Coronary artery (tissue), 2 donors: ENCODE results near the gene TBCC.

ENCODE experiments used
- DNase-seq: peaks from one replicate; pipeline ENCODE4 v3.0.0-alpha.2; 2017; ENCODE audit warnings: low spot score
- H3K27ac ChIP-seq, 2 donors: fragments of 200-600 bp; sonication (generic); one replicate each; pipeline ENCODE4 v1.5.1; 2016 to 2019
- H3K4me3 ChIP-seq: fragments of 200-600 bp; sonication (generic); 2 replicates; pipeline ENCODE4 v1.5.1; 2016; ENCODE audit warnings: mild to moderate bottlenecking, moderate library complexity
- TF ChIP-seq, protein P1 (sequence below): fragments of 200-600 bp; sonication (generic); IDR thresholded peaks from one replicate; pipeline ENCODE4 v1.5.1; 2019; ENCODE audit warnings: antibody characterized with exemption

The TBCC gene

DNA sequence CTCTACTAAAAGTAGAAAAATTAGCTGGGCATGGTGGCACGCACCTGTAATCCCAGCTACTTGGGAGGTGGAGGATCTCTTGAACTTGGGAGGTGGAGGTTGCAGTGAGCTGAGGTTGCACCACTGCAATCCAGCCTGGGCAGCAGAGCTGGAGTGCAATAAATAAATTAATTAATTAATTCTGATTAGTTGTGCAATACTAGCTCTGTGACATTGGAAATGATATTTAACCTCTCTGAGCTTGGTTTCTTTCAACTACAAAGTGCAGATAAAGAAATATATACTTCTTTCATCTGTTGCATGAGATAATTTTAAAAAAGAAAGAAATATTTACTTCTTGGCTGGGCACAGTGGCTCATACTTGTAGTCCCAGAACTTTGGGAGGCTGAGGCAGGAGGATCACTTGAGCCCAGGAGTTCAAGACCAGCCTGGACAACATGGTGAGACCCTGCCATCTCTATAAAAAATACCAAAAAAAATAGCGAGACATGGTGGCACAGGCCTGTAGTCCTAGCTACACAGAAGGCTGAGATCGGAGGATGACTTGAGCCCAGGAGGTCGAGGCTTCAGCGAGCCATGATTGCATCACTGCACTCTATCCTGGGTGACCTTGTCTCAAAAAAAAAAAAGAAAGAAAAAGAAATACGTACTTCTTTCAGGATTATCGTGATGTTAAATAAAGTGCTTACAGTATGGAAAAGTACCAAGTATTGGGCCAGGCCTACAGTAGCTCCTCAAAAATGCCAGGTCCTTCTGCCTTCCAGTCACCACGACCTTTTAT, 15.6 kb upstream of the TBCC start:
- TF ChIP-seq, protein P1, sequence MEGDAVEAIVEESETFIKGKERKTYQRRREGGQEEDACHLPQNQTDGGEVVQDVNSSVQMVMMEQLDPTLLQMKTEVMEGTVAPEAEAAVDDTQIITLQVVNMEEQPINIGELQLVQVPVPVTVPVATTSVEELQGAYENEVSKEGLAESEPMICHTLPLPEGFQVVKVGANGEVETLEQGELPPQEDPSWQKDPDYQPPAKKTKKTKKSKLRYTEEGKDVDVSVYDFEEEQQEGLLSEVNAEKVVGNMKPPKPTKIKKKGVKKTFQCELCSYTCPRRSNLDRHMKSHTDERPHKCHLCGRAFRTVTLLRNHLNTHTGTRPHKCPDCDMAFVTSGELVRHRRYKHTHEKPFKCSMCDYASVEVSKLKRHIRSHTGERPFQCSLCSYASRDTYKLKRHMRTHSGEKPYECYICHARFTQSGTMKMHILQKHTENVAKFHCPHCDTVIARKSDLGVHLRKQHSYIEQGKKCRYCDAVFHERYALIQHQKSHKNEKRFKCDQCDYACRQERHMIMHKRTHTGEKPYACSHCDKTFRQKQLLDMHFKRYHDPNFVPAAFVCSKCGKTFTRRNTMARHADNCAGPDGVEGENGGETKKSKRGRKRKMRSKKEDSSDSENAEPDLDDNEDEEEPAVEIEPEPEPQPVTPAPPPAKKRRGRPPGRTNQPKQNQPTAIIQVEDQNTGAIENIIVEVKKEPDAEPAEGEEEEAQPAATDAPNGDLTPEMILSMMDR = no peak
- no peak overlapping the region for H3K4me3 ChIP-seq
- DNase-seq = no peak
- no peak overlapping the region for H3K27ac ChIP-seq

DNA sequence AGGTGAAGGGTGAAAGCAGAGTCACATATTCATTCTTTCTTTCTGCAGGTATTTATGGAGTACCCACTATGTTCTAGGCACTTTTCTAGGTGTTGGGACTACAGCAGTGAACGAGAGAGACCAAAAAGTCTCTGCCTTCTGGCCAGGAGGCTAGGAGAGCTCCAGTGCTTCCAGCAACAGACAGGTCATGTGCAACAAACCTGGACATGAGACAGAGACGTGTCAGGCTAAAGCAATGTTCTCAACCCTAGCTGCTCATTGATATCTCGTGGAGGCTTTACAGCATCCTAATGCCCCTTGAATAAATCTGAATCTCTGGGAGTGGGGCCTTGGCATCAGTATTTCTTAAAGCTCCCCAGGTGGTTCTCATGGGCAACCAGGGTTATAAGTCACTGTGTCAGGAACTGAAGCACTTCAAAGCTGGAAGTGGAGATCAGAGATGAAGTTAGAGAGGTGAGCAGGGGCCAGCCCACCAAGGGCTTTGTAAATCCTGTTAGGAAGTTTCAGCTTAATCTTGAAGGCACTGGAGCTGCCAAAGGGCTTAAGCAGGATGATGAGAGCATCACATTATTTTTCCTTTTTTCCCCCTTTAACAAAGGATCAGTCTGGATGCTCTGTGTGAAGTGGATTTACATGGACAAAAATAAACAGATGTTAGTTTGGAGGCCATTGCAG, 13.0 kb upstream of the TBCC start:
- TF ChIP-seq, protein P1 = no peak
- DNase-seq = no peak

DNA sequence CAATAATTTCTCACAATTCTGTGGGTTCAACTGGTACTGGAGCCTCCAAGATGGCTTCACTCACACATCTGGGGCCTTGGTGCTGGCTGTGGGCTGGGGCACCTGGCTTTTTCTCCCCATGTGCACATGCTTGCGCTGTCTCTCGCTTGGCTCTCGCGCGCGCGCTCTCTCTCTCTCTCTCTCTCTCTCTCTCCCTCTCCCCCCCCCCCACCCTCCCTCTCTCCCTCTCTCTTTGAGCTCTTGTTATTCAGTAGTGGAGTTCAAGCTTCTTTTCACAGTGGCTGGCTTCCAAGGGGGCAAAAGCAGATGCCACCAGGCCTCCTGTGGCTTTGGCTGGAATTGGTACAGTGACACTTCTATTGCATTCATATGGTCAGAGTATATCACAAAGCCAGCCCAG, 10.8 kb upstream of the TBCC start:
- no peak overlapping the region for H3K4me3 ChIP-seq
- DNase-seq = no peak
- H3K27ac ChIP-seq = no peak overlapping the region
- TF ChIP-seq, protein P1 = no peak

More for the DNA sequence above, 13.0 kb upstream of the TBCC start:
- H3K4me3 ChIP-seq = no peak overlapping the region
- H3K27ac ChIP-seq = no peak overlapping the region

- Histone ChIP-seq H3K27ac (no peak overlapping the region), H3K4me3 (no peak overlapping the region)
- TF ChIP-seq, protein P1 = no peak
- DNase-seq = no peak
Observed at GRCh38 chr6:42754759-42755158, 8.9 kb upstream of the TBCC start.

- H3K4me3 ChIP-seq = no peak overlapping the region
- TF ChIP-seq, protein P1 = no peak
- no peak for DNase-seq
- no peak overlapping the region for H3K27ac ChIP-seq
Observed at GRCh38 chr6:42751055-42751454, 5.2 kb upstream of the TBCC start.

- Histone ChIP-seq H3K27ac (peak overlapping the region; percentile 21 to 29), H3K4me3 (peak overlapping the region; percentile 40)
- no peak for DNase-seq
- TF ChIP-seq, protein P1 = no peak
Observed at GRCh38 chr6:42748203-42748898, 2.4 kb upstream of the TBCC start.
